GM18498 (cell line): Measurements from ENCODE around the gene BCL7A.

ENCODE experiments used
- ATAC-seq: cut with Tn5 transposase; IDR thresholded peaks from one replicate; pipeline ENCODE4 v1.9.1; 2021; ENCODE audit warnings: mild to moderate bottlenecking, moderate library complexity; ENCODE audit not compliant: unreplicated experiment

The BCL7A gene

GRCh38 chr12:122073815-122074214, 52.1 kb downstream of the BCL7A start:
- ATAC-seq, result no peak

- ATAC-seq, result no peak
Observed at GRCh38 chr12:122076743-122077495, 55.2 kb downstream of the BCL7A start.

DNA sequence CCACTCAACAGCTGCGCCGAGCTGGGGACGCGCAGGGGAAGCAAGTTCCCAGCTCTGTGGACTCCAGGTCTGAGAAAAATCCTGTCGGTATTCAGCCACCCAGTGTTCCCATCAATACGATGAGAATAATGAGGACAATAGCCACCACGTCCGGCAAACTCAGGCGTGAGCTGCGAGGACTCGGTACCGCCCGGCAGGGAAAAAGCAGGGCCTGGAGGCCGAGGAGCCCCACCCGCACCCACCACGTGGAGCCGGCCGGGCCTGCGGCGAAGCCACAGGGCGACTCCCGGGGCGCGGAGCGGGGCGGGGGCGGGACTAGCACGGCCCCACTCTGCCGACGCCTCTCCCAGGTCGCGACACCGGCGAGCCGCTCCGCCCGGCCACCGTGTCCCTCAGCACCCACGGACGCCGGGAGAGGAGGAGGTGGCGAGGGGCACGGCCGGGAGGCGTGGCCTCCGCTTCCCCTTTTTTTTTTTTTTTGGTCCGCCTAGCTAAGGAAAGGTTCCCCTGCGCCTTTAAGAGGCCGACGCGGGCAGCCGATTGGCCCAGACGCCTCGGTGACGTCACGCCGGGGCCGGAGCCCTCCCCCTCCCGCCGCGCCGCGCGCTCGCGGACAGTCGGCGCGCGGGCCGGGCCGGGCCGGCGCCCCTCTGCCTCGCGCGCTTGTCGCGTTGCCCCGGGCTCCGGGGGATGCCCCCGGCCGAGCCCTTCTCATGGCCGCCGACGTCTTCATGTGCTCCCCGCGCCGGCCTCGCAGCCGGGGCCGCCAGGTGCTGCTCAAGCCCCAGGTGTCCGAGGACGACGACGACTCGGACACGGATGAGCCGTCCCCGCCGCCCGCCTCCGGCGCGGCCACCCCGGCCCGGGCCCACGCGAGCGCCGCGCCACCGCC, 56.7 kb downstream of the BCL7A start, which contains the start of gene MLXIP:
Gene MLXIP (plus strand): TSS at position 616 of the 892 bp plus-strand sequence. CDS start 98 bp downstream, at position 714.
- peak; percentile 85 for ATAC-seq

DNA sequence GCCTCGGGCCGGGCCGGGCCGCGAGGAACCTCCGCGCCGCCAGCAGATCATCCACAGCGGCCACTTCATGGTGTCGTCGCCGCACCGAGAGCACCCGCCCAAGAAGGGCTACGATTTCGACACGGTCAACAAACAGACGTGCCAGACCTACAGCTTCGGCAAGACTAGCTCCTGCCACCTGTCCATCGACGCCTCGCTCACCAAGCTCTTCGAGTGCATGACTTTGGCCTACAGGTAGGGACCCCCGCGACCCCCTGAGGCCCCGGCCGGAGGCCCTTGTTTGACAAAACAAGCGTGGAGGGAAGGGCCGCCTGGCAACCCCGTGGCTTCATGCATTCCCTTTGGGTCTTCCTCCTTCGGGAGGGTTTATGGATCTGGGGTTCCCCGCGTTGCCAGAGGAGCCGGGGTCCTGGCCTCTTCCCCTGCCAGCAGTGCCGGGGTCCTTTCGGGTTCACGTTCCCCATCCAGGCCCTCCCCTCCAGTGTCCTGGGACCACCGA, 57.4 kb downstream of the BCL7A start:
- ATAC-seq, result no peak

GRCh38 chr12:122079532-122080081, 57.9 kb downstream of the BCL7A start:
- ATAC-seq, result no peak

GRCh38 chr12:122080149-122081082, 58.7 kb downstream of the BCL7A start:
- ATAC-seq, result no peak

DNA sequence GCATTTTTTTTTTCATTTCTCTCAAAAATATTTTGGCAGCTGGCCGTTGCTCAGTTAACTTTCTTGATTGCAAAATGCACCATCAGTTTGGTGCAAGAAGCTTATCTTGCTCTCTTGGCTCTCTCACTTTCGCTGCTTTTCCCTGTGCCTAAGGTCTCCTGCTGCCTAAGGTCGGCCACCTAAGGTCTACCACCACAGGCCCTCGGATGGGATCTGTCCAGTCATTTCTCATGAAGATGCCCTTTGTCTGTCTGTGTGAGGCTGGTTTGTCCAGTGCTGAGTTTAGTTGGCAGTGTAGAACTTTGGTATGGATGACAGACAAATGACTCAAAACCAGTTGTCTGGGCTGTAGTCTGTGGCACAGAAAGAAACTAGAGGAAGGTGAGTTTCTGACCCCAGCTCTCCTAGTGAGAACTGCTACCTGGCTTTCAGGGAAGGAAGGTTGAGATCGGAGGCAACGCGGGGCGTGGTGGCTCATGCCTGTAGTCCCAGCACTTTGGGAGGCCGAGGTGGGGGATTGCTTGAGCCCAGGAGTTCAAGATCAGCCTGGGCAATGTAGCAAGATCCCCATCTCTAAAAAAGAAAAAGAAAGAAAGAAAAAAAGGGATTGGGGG, 59.5 kb downstream of the BCL7A start:
- no peak for ATAC-seq

DNA sequence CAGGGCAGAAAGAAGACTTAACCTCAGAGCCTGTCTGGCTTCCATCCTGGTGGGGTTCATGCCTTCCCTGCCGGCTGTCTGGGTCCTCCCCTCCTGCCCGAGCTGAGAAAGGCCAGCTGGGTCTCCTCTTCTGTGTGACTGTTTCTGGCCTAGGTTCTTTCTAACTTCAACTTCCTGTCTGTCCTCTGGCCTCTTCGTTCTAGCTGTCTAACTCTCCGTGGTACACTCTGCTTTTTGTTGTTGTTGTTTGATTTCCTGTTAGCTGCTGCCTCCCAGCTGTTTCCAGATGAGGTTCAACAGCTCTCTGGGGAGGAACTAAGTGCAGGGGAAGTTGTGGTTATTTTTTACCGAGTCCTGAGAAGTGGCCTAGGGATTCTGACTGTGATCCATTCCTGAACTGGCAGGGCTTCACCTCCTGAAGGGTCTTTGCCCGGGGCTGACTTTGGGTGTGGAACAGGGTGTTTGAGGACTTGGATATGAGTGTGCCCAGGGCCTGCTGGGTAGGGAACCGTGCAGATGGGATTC, 60.1 kb downstream of the BCL7A start:
- peak; percentile 33 for ATAC-seq

GRCh38 chr12:122082621-122083356, 61.1 kb downstream of the BCL7A start:
- no peak for ATAC-seq

DNA sequence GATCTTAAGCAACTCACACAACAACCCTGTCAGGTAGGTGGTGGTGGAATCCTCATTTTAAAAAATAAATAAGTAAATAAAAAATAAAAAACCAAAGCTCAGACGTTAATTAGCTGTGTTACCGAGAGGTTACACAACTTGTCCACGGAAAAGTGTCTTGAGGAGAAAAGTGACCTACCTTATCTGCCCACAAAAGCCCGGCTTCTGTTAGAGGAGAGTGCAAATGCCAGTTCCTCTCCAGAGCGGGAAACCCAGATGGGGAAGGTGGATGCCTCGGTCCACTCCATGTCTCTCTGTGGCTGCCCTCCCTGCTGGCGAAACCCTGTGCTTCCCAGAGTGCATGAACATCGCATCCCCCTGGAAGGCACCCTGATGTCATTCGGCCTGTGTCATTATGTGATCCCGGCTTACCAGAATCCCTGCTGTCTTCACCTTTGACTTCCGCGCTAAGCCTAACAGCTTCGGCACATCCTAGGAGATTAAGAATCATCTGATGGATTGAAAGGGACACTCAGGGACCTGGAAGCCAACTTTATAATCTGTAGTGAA, 63.2 kb downstream of the BCL7A start:
- no peak for ATAC-seq

DNA sequence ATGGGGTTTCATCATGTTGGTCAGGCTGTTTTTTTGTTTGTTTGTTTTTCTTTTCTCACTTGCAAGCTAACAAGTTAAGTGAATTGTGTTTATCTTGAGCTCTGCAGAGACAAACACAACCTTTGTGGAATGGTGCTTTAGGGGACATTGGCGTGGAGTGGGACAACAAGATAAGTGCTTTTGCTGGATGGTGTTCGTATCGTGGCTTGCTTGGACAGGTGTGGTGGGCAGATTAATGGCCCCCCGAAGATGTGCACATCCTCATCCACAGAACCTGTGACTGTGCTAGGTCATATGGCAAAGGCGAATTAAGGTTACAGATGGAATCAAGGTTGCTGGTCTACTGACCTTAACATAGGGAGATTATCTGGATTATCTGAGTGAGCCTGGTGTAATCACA, 63.9 kb downstream of the BCL7A start:
- ATAC-seq, result no peak

GRCh38 chr12:122086116-122086515, 64.4 kb downstream of the BCL7A start:
- ATAC-seq, result no peak

DNA sequence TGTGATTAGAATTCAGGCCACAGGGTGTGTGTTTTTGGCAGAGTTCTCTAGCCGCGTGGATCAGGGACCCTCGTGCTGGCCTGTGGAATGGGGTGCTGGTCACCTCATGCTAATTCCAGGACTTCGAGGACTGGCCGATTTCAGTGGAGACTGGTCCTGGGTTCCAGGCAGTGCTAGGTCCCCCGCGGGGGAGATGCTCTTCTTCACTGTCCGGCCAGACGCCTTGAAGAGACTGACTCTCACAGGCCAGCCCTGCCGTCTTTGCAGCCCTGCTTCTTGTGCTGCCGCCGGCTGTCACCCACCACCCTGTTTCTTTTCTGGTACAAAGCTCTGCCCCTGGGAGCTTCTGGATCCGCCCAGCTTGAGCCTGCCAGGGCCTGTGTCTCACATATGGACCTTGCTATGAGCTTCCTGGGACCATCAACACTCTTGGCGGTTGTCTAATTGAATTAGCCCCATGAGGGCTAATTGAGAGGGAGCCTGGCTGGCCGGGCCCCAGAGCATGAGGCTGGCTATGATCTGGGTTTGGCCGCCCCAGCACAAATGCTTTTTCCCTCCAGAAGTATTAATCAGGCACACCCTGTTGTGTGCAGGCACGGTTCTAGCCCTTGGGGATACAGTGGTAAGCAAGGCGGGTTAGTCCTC, 65.1 kb downstream of the BCL7A start:
- no peak for ATAC-seq

GRCh38 chr12:122087431-122088178, 65.9 kb downstream of the BCL7A start:
- no peak for ATAC-seq

DNA sequence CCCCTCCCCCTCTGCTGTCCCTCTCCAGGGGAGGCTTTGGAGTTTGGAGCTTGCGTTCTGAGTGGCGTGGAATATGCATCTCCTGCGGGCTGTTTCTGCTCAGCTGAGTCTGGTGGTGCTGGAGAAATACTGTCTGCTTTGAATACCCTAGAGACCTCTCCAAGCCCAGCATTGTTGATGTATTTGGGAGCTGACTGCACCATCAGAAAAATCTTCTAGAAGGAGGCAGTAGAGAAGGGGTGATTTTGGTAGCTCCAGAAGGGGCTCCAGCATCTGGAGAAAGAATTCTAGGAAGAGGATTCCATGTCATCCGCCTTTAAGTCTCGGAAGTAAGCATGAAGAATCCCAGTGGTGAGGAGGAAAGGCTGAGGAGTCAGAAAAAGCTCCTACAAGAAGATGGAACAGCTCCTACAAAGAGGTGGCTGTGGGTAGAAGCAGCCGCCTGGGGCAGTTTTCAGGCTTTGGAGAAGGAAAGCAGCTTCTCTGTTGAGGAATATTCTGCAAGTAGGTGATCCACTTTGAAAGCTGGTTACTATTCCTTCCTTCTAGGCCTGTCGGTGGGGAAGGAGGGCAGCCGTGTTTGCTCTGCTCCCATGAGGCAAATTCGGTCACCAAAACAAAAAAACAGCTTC, 66.6 kb downstream of the BCL7A start:
- no peak for ATAC-seq

DNA sequence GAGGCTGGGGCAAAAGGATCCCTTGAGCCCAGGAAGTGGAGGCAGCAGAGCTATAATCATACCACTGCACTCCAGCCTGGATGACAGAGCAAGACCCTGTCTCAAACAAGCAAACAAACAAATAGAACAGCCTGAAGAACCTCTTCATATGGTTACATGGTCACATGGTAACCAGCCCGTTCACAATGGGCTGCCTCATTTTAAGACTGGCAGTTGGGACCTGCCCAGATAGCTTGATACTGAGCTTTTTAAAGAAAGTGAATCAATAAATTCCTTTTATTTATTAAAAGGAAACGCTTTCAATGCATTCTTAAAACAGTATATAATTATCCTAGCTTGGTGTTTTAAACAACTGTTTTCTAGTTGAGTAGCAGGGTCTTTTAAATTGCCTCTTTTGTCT, 67.4 kb downstream of the BCL7A start:
- no peak for ATAC-seq
